ENCODE measurements around the gene SPEM1. TPM values are rescaled to one million over a fixed set of nuclear protein-coding genes. Genes with fewer than 3 reads are reported as not detected.
A peak's percentile ranks its signal among the peaks of the same experiment; 100 is the strongest.

Gene SPEM1
- total and polyA plus RNA-seq, 2 of the 13 experiments (the other 11 are each of a cell fraction or from before 2014, with no cell fraction given), result not detected

DNA sequence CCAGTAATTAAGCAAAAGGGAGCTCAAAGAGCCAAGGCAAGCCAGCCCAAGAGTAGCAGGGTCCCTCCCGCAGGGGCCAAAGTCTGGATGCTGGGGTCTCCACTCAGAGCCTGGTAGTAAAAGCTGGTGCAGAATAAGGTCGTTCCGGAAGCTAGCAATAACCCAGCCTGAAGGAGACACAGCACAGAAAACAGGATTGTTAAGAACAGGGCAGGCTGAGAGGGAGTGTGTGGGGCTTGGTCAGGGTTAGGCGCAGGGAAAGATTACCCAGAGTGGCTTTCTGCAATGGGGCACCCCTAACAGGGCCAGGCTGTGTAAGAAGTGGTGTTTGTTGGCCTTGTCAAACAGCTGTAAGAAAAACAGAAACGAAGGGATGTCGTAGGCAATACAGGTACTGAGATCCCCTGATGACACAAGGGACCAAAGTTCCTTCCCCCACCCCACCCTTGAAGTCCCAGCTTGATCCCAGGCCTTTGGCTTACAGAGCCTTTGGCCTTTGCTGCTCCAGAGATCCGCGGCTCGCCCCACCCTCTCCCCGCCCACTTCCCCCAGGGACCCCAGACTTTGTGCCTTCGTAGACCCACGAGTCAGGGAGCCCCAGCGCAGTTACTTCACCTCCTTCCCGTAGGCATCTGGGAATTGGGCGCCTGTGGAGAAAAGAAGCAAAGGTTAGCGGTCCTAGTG is 16.9 kb upstream of the SPEM1 start (continued):
- TF ChIP-seq ATF7 (IDR thresholded peaks at IDR 0.05) (no peak), ATF7 (CRISPR knock-in tag; IDR thresholded peaks at IDR 0.05) (no peak), ZNF17 (CRISPR knock-in tag; IDR thresholded peaks at IDR 0.05) (no peak), ZNF543 (CRISPR knock-in tag; IDR thresholded peaks at IDR 0.05) (peak; percentile 54; the same call in 1 of the 2 replicates), SYNCRIP (IDR thresholded peaks at IDR 0.05; ENCODE audit: insufficient read depth, low read depth, low read length) (no peak), SETDB1 (CRISPR knock-in tag; IDR thresholded peaks at IDR 0.05; ENCODE audit: borderline replicate concordance) (no peak), NFATC3 (CRISPR knock-in tag; IDR thresholded peaks at IDR 0.05) (no peak), ZBTB21 (CRISPR knock-in tag; IDR thresholded peaks at IDR 0.05) (no peak), DPF2 (CRISPR knock-in tag; IDR thresholded peaks at IDR 0.05; ENCODE audit: borderline replicate concordance, low read depth) (peak; percentile 21; the same call in 1 of the 2 replicates), NFKBIZ (CRISPR knock-in tag; IDR thresholded peaks at IDR 0.05) (no peak), TRAFD1 (CRISPR knock-in tag; IDR thresholded peaks at IDR 0.05; ENCODE audit: borderline replicate concordance) (no peak), ZNF768 (CRISPR knock-in tag; IDR thresholded peaks at IDR 0.05) (no peak), ZBTB38 (CRISPR knock-in tag; IDR thresholded peaks at IDR 0.05) (no peak), RBAK (CRISPR knock-in tag; IDR thresholded peaks at IDR 0.05) (0 out of 2 replicates have a peak, but pooled peaks have one; percentile 17), ZNF12 (CRISPR knock-in tag; IDR thresholded peaks at IDR 0.05) (no peak; the same call in 1 of the 2 replicates), ZNF274 (CRISPR knock-in tag; IDR thresholded peaks at IDR 0.05) (no peak), ZNF781 (CRISPR knock-in tag; IDR thresholded peaks at IDR 0.05; ENCODE audit: borderline replicate concordance, not compliant biosample characterization) (no peak)
- TF ChIP-seq, protein P1, sequence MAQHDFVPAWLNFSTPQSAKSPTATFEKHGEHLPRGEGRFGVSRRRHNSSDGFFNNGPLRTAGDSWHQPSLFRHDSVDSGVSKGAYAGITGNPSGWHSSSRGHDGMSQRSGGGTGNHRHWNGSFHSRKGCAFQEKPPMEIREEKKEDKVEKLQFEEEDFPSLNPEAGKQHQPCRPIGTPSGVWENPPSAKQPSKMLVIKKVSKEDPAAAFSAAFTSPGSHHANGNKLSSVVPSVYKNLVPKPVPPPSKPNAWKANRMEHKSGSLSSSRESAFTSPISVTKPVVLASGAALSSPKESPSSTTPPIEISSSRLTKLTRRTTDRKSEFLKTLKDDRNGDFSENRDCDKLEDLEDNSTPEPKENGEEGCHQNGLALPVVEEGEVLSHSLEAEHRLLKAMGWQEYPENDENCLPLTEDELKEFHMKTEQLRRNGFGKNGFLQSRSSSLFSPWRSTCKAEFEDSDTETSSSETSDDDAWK (CRISPR knock-in tag; IDR thresholded peaks at IDR 0.05), result no peak
- TF ChIP-seq, protein P2, sequence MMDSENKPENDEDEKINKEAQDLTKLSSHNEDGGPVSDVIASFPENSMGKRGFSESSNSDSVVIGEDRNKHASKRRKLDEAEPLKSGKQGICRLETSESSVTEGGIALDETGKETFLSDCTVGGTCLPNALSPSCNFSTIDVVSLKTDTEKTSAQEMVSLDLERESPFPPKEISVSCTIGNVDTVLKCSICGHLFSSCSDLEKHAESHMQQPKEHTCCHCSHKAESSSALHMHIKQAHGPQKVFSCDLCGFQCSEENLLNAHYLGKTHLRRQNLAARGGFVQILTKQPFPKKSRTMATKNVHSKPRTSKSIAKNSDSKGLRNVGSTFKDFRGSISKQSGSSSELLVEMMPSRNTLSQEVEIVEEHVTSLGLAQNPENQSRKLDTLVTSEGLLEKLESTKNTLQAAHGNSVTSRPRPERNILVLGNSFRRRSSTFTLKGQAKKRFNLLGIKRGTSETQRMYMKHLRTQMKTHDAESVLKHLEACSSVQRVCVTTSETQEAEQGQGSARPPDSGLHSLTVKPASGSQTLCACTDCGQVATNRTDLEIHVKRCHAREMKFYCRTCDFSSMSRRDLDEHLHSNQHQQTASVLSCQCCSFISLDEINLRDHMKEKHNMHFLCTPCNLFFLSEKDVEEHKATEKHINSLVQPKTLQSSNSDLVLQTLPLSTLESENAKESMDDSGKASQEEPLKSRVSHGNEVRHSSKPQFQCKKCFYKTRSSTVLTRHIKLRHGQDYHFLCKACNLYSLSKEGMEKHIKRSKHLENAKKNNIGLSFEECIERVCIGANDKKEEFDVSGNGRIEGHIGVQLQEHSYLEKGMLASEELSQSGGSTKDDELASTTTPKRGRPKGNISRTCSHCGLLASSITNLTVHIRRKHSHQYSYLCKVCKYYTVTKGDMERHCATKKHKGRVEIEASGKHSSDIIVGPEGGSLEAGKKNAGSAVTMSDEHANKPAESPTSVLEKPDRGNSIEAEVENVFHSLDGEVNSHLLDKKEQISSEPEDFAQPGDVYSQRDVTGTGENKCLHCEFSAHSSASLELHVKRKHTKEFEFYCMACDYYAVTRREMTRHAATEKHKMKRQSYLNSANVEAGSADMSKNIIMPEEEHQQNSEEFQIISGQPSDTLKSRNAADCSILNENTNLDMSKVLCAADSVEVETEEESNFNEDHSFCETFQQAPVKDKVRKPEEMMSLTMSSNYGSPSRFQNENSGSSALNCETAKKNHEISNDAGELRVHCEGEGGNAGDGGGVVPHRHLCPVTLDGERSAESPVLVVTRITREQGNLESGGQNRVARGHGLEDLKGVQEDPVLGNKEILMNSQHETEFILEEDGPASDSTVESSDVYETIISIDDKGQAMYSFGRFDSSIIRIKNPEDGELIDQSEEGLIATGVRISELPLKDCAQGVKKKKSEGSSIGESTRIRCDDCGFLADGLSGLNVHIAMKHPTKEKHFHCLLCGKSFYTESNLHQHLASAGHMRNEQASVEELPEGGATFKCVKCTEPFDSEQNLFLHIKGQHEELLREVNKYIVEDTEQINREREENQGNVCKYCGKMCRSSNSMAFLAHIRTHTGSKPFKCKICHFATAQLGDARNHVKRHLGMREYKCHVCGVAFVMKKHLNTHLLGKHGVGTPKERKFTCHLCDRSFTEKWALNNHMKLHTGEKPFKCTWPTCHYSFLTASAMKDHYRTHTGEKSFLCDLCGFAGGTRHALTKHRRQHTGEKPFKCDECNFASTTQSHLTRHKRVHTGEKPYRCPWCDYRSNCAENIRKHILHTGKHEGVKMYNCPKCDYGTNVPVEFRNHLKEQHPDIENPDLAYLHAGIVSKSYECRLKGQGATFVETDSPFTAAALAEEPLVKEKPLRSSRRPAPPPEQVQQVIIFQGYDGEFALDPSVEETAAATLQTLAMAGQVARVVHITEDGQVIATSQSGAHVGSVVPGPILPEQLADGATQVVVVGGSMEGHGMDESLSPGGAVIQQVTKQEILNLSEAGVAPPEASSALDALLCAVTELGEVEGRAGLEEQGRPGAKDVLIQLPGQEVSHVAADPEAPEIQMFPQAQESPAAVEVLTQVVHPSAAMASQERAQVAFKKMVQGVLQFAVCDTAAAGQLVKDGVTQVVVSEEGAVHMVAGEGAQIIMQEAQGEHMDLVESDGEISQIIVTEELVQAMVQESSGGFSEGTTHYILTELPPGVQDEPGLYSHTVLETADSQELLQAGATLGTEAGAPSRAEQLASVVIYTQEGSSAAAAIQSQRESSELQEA (CRISPR knock-in tag; IDR thresholded peaks at IDR 0.05; ENCODE audit: not compliant biosample characterization), result no peak
